Activated naive CD4-positive, alpha-beta T cell treated with anti-CD3 and anti-CD28 coated beads, Interleukin-2, amount 50 U/mL, for 24 hours (primary cell): ENCODE data around the gene FCAR.
A peak's percentile ranks its signal among the peaks of the same experiment; 100 is the strongest.
"Not testable (repeated sequence)": the region's sequence is repeated elsewhere in the genome, so short reads cannot be mapped to it uniquely, and the experiment has no call there.

Experiments used
- H3K27ac Mint-ChIP-seq: one replicate; pipeline ENCODE4 v1.8.0; 2021; ENCODE audit warnings: mild to moderate bottlenecking, mixed read lengths
- H3K27me3 Mint-ChIP-seq: one replicate; pipeline ENCODE4 v1.8.0; 2021; ENCODE audit warnings: mixed read lengths
- H3K36me3 Mint-ChIP-seq: one replicate; pipeline ENCODE4 v1.8.0; 2021; ENCODE audit warnings: mixed read lengths
- H3K4me1 Mint-ChIP-seq: one replicate; pipeline ENCODE4 v1.8.0; 2021; ENCODE audit warnings: mixed read lengths
- H3K4me3 Mint-ChIP-seq: one replicate; pipeline ENCODE4 v1.8.0; 2021; ENCODE audit warnings: mild to moderate bottlenecking, mixed read lengths
- H3K9me3 Mint-ChIP-seq: one replicate; pipeline ENCODE4 v1.8.0; 2021; ENCODE audit warnings: mixed read lengths

The FCAR gene

DNA sequence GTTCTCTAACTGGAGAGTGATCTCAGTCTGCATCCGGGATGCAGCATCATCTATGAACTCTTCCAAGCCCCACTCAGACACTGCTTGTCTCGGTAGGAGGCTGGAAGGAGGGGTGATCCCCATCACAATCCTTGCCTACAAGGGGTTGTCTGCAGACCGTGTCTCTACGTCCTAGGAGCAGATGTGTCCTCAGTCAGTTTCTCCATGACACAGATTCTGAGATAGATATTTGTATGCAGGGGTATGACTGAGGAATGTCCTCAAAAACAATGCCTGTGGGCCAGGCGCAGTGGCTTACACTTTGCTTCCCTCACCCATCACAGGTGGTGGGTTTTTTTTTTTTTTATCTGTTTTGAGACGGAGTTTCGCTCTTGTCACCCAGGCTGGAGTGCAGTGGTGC is 32.8 kb downstream of the FCAR start:
- Mint-ChIP-seq H3K27ac (no peak overlapping the region), H3K4me3 (peak overlapping the region; percentile 68), H3K4me1 (no peaks in the 10 kb centered on the region), H3K9me3 (no peaks in the 10 kb centered on the region), H3K36me3 (no peaks in the 10 kb centered on the region), H3K27me3 (peaks cover 7% of the 10 kb centered on the region)

DNA sequence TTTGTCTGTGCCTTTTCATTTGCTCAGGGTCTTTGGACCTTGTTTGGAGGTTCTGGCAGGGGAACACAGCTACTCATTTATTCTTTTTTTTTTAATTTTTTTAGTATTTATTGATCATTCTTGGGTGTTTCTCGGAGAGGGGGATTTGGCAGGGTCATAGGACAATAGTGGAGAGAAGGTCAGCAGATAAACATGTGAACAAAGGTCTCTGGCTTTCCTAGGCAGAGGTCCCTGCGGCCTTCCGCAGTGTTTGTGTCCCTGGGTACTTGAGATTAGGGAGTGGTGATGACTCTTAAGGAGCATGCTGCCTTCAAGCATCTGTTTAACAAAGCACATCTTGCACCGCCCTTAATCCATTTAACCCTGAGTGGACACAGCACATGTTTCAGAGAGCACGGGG is 33.9 kb downstream of the FCAR start:
- H3K4me3 Mint-ChIP-seq, H3K4me1 Mint-ChIP-seq, H3K36me3 Mint-ChIP-seq, H3K27me3 Mint-ChIP-seq, H3K9me3 Mint-ChIP-seq, H3K27ac Mint-ChIP-seq: not testable (repeated sequence)

DNA sequence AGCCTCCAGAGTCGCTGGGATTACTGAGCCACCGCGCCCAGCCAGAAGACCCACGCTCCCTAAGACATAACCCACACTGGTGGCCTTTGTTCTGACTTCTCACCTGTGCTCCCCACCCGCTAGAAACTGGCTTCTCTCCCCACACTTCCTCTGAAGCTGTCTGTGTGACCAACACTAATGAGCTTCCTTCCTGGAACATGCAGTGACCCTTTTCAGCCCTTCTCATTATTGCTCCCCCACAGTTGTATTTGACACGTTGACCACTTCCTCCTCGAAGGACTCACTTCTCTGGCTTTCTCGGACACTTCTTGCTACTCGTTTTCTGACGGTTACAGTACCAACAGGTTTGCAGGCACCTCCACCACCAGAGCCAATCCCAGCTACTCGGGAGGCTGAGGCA is 42.8 kb downstream of the FCAR start:
- Mint-ChIP-seq H3K36me3 (no peaks in the 10 kb centered on the region), H3K4me1 (no peaks in the 10 kb centered on the region), H3K4me3 (no peak overlapping the region), H3K27ac (no peak overlapping the region), H3K9me3 (no peaks in the 10 kb centered on the region), H3K27me3 (peaks cover 11% of the 10 kb centered on the region)

- H3K27me3 Mint-ChIP-seq, result peaks cover 13% of the 10 kb centered on the region
- H3K4me3 Mint-ChIP-seq, result no peak overlapping the region
- H3K4me1 Mint-ChIP-seq, result no peaks in the 10 kb centered on the region
- H3K36me3 Mint-ChIP-seq, result no peaks in the 10 kb centered on the region
- no peaks in the 10 kb centered on the region for H3K9me3 Mint-ChIP-seq
- no peak overlapping the region for H3K27ac Mint-ChIP-seq
Observed at GRCh38 chr19:54918499-54918898, 44.5 kb downstream of the FCAR start.

- not testable (repeated sequence) for H3K36me3 Mint-ChIP-seq, H3K4me3 Mint-ChIP-seq, H3K4me1 Mint-ChIP-seq, H3K9me3 Mint-ChIP-seq, H3K27ac Mint-ChIP-seq
- peaks cover 13% of the 10 kb centered on the region for H3K27me3 Mint-ChIP-seq
Observed at GRCh38 chr19:54919646-54920563, 45.9 kb downstream of the FCAR start.

DNA sequence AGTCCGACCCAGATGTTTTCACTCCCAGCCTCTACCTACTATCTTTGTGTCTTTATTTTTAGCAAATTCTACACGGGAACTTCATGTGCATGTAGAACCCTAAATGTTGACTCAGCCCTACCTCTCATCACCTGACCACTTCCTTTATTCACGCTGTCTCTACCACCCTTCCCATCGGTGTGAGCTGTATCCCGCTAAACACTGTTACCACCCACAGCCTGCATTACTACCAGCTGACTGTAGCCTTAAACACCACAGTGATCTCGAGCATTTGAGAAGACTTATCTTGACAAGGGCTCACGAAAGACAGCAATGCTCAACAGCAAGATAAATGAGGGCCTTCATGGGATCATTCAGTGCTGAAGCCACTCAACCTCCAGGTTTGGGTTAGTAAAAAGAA is 47.0 kb downstream of the FCAR start:
- Mint-ChIP-seq H3K9me3 (no peaks in the 10 kb centered on the region), H3K27me3 (peaks cover 11% of the 10 kb centered on the region), H3K4me1 (no peaks in the 10 kb centered on the region), H3K36me3 (no peaks in the 10 kb centered on the region), H3K4me3 (no peak overlapping the region), H3K27ac (no peak overlapping the region)

DNA sequence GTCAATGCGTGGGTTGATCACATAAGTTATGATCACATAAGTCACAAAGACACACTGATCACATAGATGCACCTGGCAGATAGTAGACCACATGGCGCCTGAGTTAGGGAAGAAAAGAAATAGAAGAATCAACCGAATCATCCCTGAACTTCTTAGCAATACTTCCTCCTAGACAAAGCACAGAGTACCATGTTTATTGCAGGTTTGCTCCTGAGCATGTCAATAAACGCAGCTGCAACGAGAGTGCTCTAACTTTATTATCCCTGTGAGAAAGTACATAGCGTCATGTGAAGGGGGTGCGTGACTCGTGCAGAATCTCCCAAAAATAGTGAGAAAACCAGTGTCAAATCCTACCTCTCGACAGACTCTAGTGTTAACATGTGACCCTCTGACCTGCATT is 49.2 kb downstream of the FCAR start:
- Mint-ChIP-seq H3K4me3 (no peak overlapping the region), H3K27me3 (peaks cover 7% of the 10 kb centered on the region), H3K27ac (no peak overlapping the region), H3K36me3 (no peaks in the 10 kb centered on the region), H3K4me1 (no peaks in the 10 kb centered on the region), H3K9me3 (peaks cover 2% of the 10 kb centered on the region)

DNA sequence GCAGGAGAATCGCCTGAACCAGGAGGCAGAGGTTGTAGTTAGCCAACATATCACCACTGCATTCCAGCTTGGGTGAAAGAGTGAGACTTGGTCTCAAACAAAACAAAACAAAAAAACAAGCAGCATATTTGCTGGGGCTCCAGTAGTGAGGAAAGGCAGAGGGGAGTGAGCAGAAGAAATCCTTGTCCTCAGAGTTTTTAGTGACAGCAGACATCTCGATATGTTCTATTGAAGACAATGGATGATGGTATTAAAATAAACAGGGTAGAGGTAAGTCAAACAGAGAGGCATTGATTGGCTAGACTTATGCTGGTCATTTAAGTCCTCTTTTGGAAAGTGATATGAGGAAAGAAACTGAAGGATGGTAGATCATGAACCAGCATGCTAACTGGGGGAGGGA is 54.3 kb downstream of the FCAR start:
- Mint-ChIP-seq H3K36me3 (peaks cover 2% of the 10 kb centered on the region), H3K9me3 (peaks cover 11% of the 10 kb centered on the region), H3K27me3 (peaks cover 1% of the 10 kb centered on the region), H3K4me1 (no peaks in the 10 kb centered on the region), H3K27ac (no peak overlapping the region), H3K4me3 (no peak overlapping the region)

GRCh38 chr19:54937926-54938325 is 63.9 kb downstream of the FCAR start:
- Mint-ChIP-seq H3K27ac (no peak overlapping the region), H3K4me3 (no peak overlapping the region), H3K27me3 (peaks cover 3% of the 10 kb centered on the region), H3K9me3 (no peaks in the 10 kb centered on the region), H3K36me3 (no peaks in the 10 kb centered on the region), H3K4me1 (peaks cover 3% of the 10 kb centered on the region)

DNA sequence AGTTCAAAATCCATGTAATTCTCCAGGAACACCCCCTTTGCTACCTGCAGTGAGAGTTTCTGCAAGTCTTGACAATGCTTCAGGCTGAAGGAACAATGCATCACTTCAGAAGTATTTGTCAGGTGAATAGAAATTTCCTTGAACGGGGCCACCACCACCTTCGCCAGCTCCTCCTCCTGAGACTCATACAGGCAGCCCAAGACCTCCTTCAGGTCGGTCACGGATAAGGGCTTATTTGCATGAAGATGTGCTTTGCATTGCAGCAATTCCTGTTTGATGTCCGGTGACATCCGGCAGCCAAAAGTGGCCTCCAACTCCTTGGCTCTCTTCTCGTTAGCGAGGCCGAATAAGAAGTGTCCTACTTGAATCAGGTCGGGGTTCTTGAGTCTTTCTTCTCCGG is 64.9 kb downstream of the FCAR start:
- H3K36me3 Mint-ChIP-seq, result no peaks in the 10 kb centered on the region

GRCh38 chr19:54939538-54939937 is 65.5 kb downstream of the FCAR start:
- H3K27me3 Mint-ChIP-seq, H3K4me1 Mint-ChIP-seq, H3K36me3 Mint-ChIP-seq: not testable (repeated sequence)

More for the DNA sequence above, 64.9 kb downstream of the FCAR start:
- Mint-ChIP-seq H3K9me3 (no peaks in the 10 kb centered on the region), H3K4me1 (peaks cover 3% of the 10 kb centered on the region), H3K4me3 (no peak overlapping the region), H3K27me3 (peaks cover 3% of the 10 kb centered on the region), H3K27ac (no peak overlapping the region)

More at GRCh38 chr19:54939538-54939937, 65.5 kb downstream of the FCAR start:
- not testable (repeated sequence) for H3K27ac Mint-ChIP-seq, H3K4me3 Mint-ChIP-seq, H3K9me3 Mint-ChIP-seq
